ENCODE measurements around the gene ASNS.
A peak's percentile ranks its signal among the peaks of the same experiment; 100 is the strongest.
"Not testable (repeated sequence)": the region's sequence is repeated elsewhere in the genome, so short reads cannot be mapped to it uniquely, and the experiment has no call there.

ASNS gene

GRCh38 chr7:97874894-97875293 is 2.7 kb upstream of the ASNS start:
- H3K4me3 ChIP-seq (ENCODE audit: low read depth, low read length, poor library complexity, severe bottlenecking); H4K20me1 ChIP-seq (ENCODE audit: insufficient read depth, low read length); H3K9me2 ChIP-seq (ENCODE audit: low read depth, low read length); H3F3A ChIP-seq (ENCODE audit: insufficient read depth, low read length); H3K4me2 ChIP-seq (ENCODE audit: low read length); H3K9ac ChIP-seq (ENCODE audit: low read length); H3K79me2 ChIP-seq (ENCODE audit: insufficient read depth, low read length); H3K9me3 ChIP-seq (ENCODE audit: low read length); H3K27me3 ChIP-seq (ENCODE audit: insufficient read depth, low read length); H2AFZ ChIP-seq (ENCODE audit: low read length); H3K27ac ChIP-seq (ENCODE audit: low read depth, low read length, poor library complexity, severe bottlenecking); H3K36me3 ChIP-seq (ENCODE audit: insufficient read depth, low read length): not testable (repeated sequence)
- peaks cover 21% of the 10 kb centered on the region for H3K4me1 ChIP-seq (ENCODE audit: insufficient read depth, low read length, severe bottlenecking)

GRCh38 chr7:97873606-97874005 is 1.4 kb upstream of the ASNS start:
- H3K9ac ChIP-seq (ENCODE audit: low read length) = no peak overlapping the region
- no peak for TF ChIP-seq EZH2 (IDR thresholded peaks at IDR 0.05; ENCODE audit: borderline replicate concordance, low read length)
- TF ChIP-seq CTCF (IDR thresholded peaks at IDR 0.05; ENCODE audit: low read length) = no peak
- no peak overlapping the region; the same call in 1 of the 2 replicates for H2AFZ ChIP-seq (ENCODE audit: low read length)
- H3K36me3 ChIP-seq (ENCODE audit: insufficient read depth, low read length) = peaks cover 10% of the 10 kb centered on the region
- no peak overlapping the region for H3K27ac ChIP-seq (ENCODE audit: low read depth, low read length, poor library complexity, severe bottlenecking)
- H3F3A ChIP-seq (ENCODE audit: insufficient read depth, low read length) = no peaks in the 10 kb centered on the region
- no peak overlapping the region for H3K4me3 ChIP-seq (ENCODE audit: low read depth, low read length, poor library complexity, severe bottlenecking)
- peaks cover 8% of the 10 kb centered on the region for H3K79me2 ChIP-seq (ENCODE audit: insufficient read depth, low read length)
- H3K9me3 ChIP-seq (ENCODE audit: low read length) = no peaks in the 10 kb centered on the region
- no peaks in the 10 kb centered on the region for H3K9me2 ChIP-seq (ENCODE audit: low read depth, low read length)
- H4K20me1 ChIP-seq (ENCODE audit: insufficient read depth, low read length) = no peaks in the 10 kb centered on the region
- no peaks in the 10 kb centered on the region for H3K27me3 ChIP-seq (ENCODE audit: insufficient read depth, low read length)
- H3K4me2 ChIP-seq (ENCODE audit: low read length) = no peak overlapping the region
- H3K4me1 ChIP-seq (ENCODE audit: insufficient read depth, low read length, severe bottlenecking) = peaks cover 21% of the 10 kb centered on the region

GRCh38 chr7:97871659-97872024 is 566 bp downstream of the ASNS start:
- Histone ChIP-seq H3K27ac (ENCODE audit: low read depth, low read length, poor library complexity, severe bottlenecking) (peak overlapping the region; percentile 73), H3K36me3 (ENCODE audit: insufficient read depth, low read length) (peaks cover 24% of the 10 kb centered on the region), H3K9me2 (ENCODE audit: low read depth, low read length) (no peaks in the 10 kb centered on the region), H3K4me3 (ENCODE audit: low read depth, low read length, poor library complexity, severe bottlenecking) (peak overlapping the region; percentile 72), H4K20me1 (ENCODE audit: insufficient read depth, low read length) (no peaks in the 10 kb centered on the region), H3K9ac (ENCODE audit: low read length) (peak overlapping the region; percentile 71), H3K9me3 (ENCODE audit: low read length) (no peaks in the 10 kb centered on the region), H3K79me2 (ENCODE audit: insufficient read depth, low read length) (peaks cover 8% of the 10 kb centered on the region), H3K4me1 (ENCODE audit: insufficient read depth, low read length, severe bottlenecking) (peaks cover 21% of the 10 kb centered on the region), H3F3A (ENCODE audit: insufficient read depth, low read length) (no peaks in the 10 kb centered on the region), H2AFZ (ENCODE audit: low read length) (no peak overlapping the region), H3K27me3 (ENCODE audit: insufficient read depth, low read length) (no peaks in the 10 kb centered on the region), H3K4me2 (ENCODE audit: low read length) (peak overlapping the region; percentile 70)
- TF ChIP-seq EZH2 (IDR thresholded peaks at IDR 0.05; ENCODE audit: borderline replicate concordance, low read length) (no peak), CTCF (IDR thresholded peaks at IDR 0.05; ENCODE audit: low read length) (no peak)

GRCh38 chr7:97868788-97869187 is 3.4 kb downstream of the ASNS start:
- Histone ChIP-seq H3K79me2 (ENCODE audit: insufficient read depth, low read length) (peaks cover 8% of the 10 kb centered on the region), H3K4me2 (ENCODE audit: low read length) (no peak overlapping the region), H3K4me3 (ENCODE audit: low read depth, low read length, poor library complexity, severe bottlenecking) (no peak overlapping the region), H3F3A (ENCODE audit: insufficient read depth, low read length) (no peaks in the 10 kb centered on the region), H3K27me3 (ENCODE audit: insufficient read depth, low read length) (no peaks in the 10 kb centered on the region), H2AFZ (ENCODE audit: low read length) (no peak overlapping the region), H3K27ac (ENCODE audit: low read depth, low read length, poor library complexity, severe bottlenecking) (no peak overlapping the region), H3K4me1 (ENCODE audit: insufficient read depth, low read length, severe bottlenecking) (peaks cover 21% of the 10 kb centered on the region), H3K36me3 (ENCODE audit: insufficient read depth, low read length) (peaks cover 43% of the 10 kb centered on the region), H3K9me2 (ENCODE audit: low read depth, low read length) (no peaks in the 10 kb centered on the region), H3K9me3 (ENCODE audit: low read length) (no peaks in the 10 kb centered on the region), H4K20me1 (ENCODE audit: insufficient read depth, low read length) (no peaks in the 10 kb centered on the region), H3K9ac (ENCODE audit: low read length) (no peak overlapping the region)
- TF ChIP-seq CTCF (IDR thresholded peaks at IDR 0.05; ENCODE audit: low read length) (no peak), EZH2 (IDR thresholded peaks at IDR 0.05; ENCODE audit: borderline replicate concordance, low read length) (no peak)

All from OCI-LY1 (cell line).